HCT116 (cell line): Measurements from ENCODE around the gene TICAM1. TPM values are rescaled to one million over a fixed set of nuclear protein-coding genes. Genes with fewer than 3 reads are reported as not detected.

Experiments
- ATAC-seq: fragments of 200-7000 bp; cut with Tn5 transposase; 2 replicates; pipeline ENCODE4 v1.9.1; 2020; ENCODE audit warnings: mild to moderate bottlenecking, moderate library complexity
- BruUV-seq: library from RNA; stranded (reverse); fragments of 400-500 nt; replicated peaks from 2 replicates; lab custom pipeline; 2021; lab: Mats Ljungman, UMichigan
- CTCF ChIA-PET: fragments of 300-600 bp; sonication (Branson Sonifier 250); formaldehyde crosslinking; loops from one replicate; lab custom pipeline; 2021; ENCODE audit warnings: antibody characterized with exemption; lab: Charles Lee
- POLR2A ChIA-PET: fragments of 300-600, 350-600 bp; sonication (Branson Sonifier 250); formaldehyde crosslinking; loops from one replicate; lab custom pipeline; 2021; ENCODE audit warnings: antibody characterized with exemption; lab: Charles Lee
- RAD21 ChIA-PET, 2 experiments: fragments of 300-600 bp; sonication (Branson Sonifier 250); formaldehyde crosslinking; loops; one replicate each; lab custom pipeline; 2023; ENCODE audit warnings: low total read pairs in 2 of 2; ENCODE audit not compliant: uncharacterized antibody in 2 of 2, unreplicated experiment in 2 of 2, low non-redundant PET in 1 of 2; lab: Charles Lee
- DNase-seq: peaks from one replicate; pipeline ENCODE4 v3.0.0-alpha.2; 2010; ENCODE audit warnings: low read depth, low spot score
- H2AFZ ChIP-seq: fragments of 200-600 bp; shearing (Covaris generic), sonication (generic); 2 replicates; pipeline ENCODE4 v1.6.1; 2017; ENCODE audit warnings: low read depth, mixed run types, mixed read lengths, antibody characterized with exemption, low read length; ENCODE audit not compliant: poor library complexity, severe bottlenecking
- H3K27ac ChIP-seq: 2 replicates; pipeline ENCODE4 v1.5.1; 2012; ENCODE audit warnings: low read depth, low read length
- H3K27me3 ChIP-seq: fragments of 200-600 bp; sonication (generic); 2 replicates; pipeline ENCODE4 v1.6.1; 2016; ENCODE audit warnings: mixed run types, low read length, mixed read lengths; ENCODE audit not compliant: insufficient read depth
- H3K36me3 ChIP-seq, 2 experiments: fragments of 200-500 bp in 1 of 2; fragments of 200-600 bp in 1 of 2; sonication (Bioruptor generic) in 1 of 2; sonication (generic) in 1 of 2; 2 replicates each; pipeline versions ENCODE4 v1.5.1 to v1.6.1; 2014 to 2016; ENCODE audit warnings: low read length in 2 of 2, inconsistent platforms in 1 of 2, mixed read lengths in 1 of 2, mixed run types in 1 of 2; ENCODE audit not compliant: insufficient read depth in 2 of 2, control insufficient read depth in 1 of 2
- H3K4me1 ChIP-seq, 2 experiments: fragments of 200-600 bp in 1 of 2; sonication (generic) in 1 of 2; 2 replicates each; pipeline versions ENCODE4 v1.5.1 to v1.6.1; 2012 to 2017; ENCODE audit warnings: low read length in 2 of 2, inconsistent platforms in 1 of 2, mild to moderate bottlenecking in 1 of 2, mixed read lengths in 1 of 2, mixed run types in 1 of 2, moderate library complexity in 1 of 2; ENCODE audit not compliant: insufficient read depth in 2 of 2, control insufficient read depth in 1 of 2
- H3K4me2 ChIP-seq: fragments of 200-600 bp; sonication (generic); 2 replicates; pipeline ENCODE4 v1.6.1; 2017; ENCODE audit warnings: mixed run types, low read length, mixed read lengths
- H3K4me3 ChIP-seq, 2 experiments: fragments of 200-600 bp in 1 of 2; sonication (generic) in 1 of 2; replicated peaks in 1 of 2; 2 replicates each; pipeline ENCODE4 v1.5.1; 2011 to 2016; ENCODE audit warnings: low read length in 2 of 2, control low read depth in 1 of 2, low read depth in 1 of 2, mild to moderate bottlenecking in 1 of 2, mixed read lengths in 1 of 2, mixed run types in 1 of 2
- H3K79me2 ChIP-seq: fragments of 200-600 bp; sonication (generic); 2 replicates; pipeline ENCODE4 v1.6.1; 2017; ENCODE audit warnings: mild to moderate bottlenecking, mixed run types, low read length, moderate library complexity, mixed read lengths; ENCODE audit not compliant: insufficient read depth
- H3K9ac ChIP-seq: fragments of 200-600 bp; sonication (generic); 2 replicates; pipeline ENCODE4 v1.6.1; 2016; ENCODE audit warnings: low read length, mixed read lengths
- H3K9me2 ChIP-seq: fragments of 200-600 bp; sonication (generic), shearing (Covaris generic); 2 replicates; pipeline ENCODE4 v1.6.1; 2017; ENCODE audit warnings: mixed run types, mild to moderate bottlenecking, moderate library complexity; ENCODE audit not compliant: insufficient read depth
- H3K9me3 ChIP-seq, 2 experiments: fragments of 200-500 bp in 1 of 2; fragments of 200-600 bp in 1 of 2; sonication (Bioruptor generic) in 1 of 2; sonication (generic) in 1 of 2; 2 replicates each; pipeline ENCODE4 v1.6.1; 2014 to 2017; ENCODE audit warnings: low read length in 2 of 2, mixed read lengths in 2 of 2, inconsistent platforms in 1 of 2, low read depth in 1 of 2, mild to moderate bottlenecking in 1 of 2, mixed run types in 1 of 2, moderate library complexity in 1 of 2; ENCODE audit not compliant: control insufficient read depth in 1 of 2, insufficient read depth in 1 of 2
- H4K20me1 ChIP-seq: fragments of 200-600 bp; sonication (generic), shearing (Covaris generic); 2 replicates; pipeline ENCODE4 v1.6.1; 2017; ENCODE audit warnings: mixed run types, mild to moderate bottlenecking, moderate library complexity; ENCODE audit not compliant: insufficient read depth
- CBX3 ChIP-seq: IDR thresholded peaks from 2 replicates; pipeline ENCODE4 v1.6.1; 2012; ENCODE audit warnings: low read depth
- EGR1 ChIP-seq: IDR thresholded peaks from 2 replicates; pipeline ENCODE4 v1.6.1; 2012; ENCODE audit warnings: low read depth
- ELF1 ChIP-seq: IDR thresholded peaks from 2 replicates; pipeline ENCODE4 v1.6.1; 2012; ENCODE audit warnings: low read depth, borderline replicate concordance
- EZH2 ChIP-seq: fragments of 200-600 bp; sonication (generic); IDR thresholded peaks from 2 replicates; pipeline ENCODE4 v1.6.1; 2017; ENCODE audit warnings: antibody characterized with exemption, mixed run types
- MAX ChIP-seq: IDR thresholded peaks from 2 replicates; pipeline ENCODE4 v1.6.1; 2012
- POLR2AphosphoS5 ChIP-seq: IDR thresholded peaks from 2 replicates; pipeline ENCODE4 v1.6.1; 2011; ENCODE audit warnings: mild to moderate bottlenecking, low read depth, low read length, moderate library complexity
- RAD21 ChIP-seq: IDR thresholded peaks from 2 replicates; pipeline ENCODE4 v1.6.1; 2012; ENCODE audit warnings: low read depth, mild to moderate bottlenecking
- REST ChIP-seq: IDR thresholded peaks from 2 replicates; pipeline ENCODE4 v1.6.1; 2012; ENCODE audit warnings: low read depth
- SIN3A ChIP-seq: IDR thresholded peaks from 2 replicates; pipeline ENCODE4 v1.6.1; 2012; ENCODE audit warnings: low read depth
- SP1 ChIP-seq: IDR thresholded peaks from 2 replicates; pipeline ENCODE4 v1.6.1; 2012; ENCODE audit warnings: low read depth
- SRF ChIP-seq: IDR thresholded peaks from 2 replicates; pipeline ENCODE4 v1.6.1; 2012; ENCODE audit warnings: low read depth
- TCF7L2 ChIP-seq: IDR thresholded peaks from 2 replicates; pipeline ENCODE4 v1.7.0; 2011; ENCODE audit warnings: borderline replicate concordance, inconsistent platforms; ENCODE audit not compliant: insufficient read depth, insufficient read length; ENCODE audit errors: extremely low read depth
- YY1 ChIP-seq: IDR thresholded peaks from 2 replicates; pipeline ENCODE4 v1.6.1; 2011; ENCODE audit warnings: low read length, low read depth, moderate library complexity, mild to moderate bottlenecking; ENCODE audit not compliant: insufficient replicate concordance; ENCODE audit errors: extremely low read depth
- ZFX ChIP-seq: fragments of 450-650 bp; IDR thresholded peaks from 2 replicates; pipeline ENCODE4 v1.6.1; 2017
- intact Hi-C: fragments of 100-400 bp; cut with micrococcal nuclease; formaldehyde crosslinking; loops from 2 replicates; pipeline ENCODE4 v1.10.0; 2022
- total RNA-seq: library from RNA; stranded (reverse); gene quantifications from one replicate; pipeline ENCODE4 v1.2.1, GENCODE V29; 2021; ENCODE audit not compliant: unreplicated experiment

Gene TICAM1
- total RNA-seq, 1 experiment from 2014 or later = 28.7 TPM

DNA sequence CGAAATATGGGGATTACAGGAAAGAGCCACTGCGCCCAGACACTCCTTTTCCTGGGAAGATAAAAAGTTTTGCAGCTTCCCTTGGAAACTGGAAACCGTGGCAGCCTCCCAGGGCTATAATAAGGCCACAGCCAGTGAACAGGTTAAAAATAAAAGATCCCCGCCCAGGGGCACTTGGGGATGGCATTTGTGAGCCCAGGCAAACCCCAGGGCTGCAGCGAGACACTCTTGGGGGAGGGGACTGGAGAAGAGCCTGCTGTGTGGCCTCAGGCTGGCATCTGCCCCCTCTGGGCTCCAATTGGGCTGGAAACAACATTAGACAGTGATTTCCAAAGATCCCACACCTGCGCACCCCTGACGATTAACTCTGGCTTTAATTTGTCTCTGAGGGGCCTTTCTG, 28.8 kb downstream of the TICAM1 start:
- Histone ChIP-seq H3K9me3 (no peaks in the 10 kb centered on the region), H3K79me2 (no peaks in the 10 kb centered on the region), H3K9me2 (no peaks in the 10 kb centered on the region), H2AFZ (no peak overlapping the region), H3K36me3 (no peaks in the 10 kb centered on the region), H3K27me3 (no peaks in the 10 kb centered on the region), H3K4me2 (no peak overlapping the region), H3K9ac (no peak overlapping the region), H3K4me3 (no peak overlapping the region), H3K27ac (no peak overlapping the region), H3K4me1 (peaks cover 0 to 6% of the 10 kb centered on the region in 2 experiments; a peak in 1 of 4 replicates), H4K20me1 (no peaks in the 10 kb centered on the region)
- ChIA-PET CTCF (interaction anchor here (0.8 to 1.0 kb wide), 2 partner anchors 12 to 170 kb away, joined by 3 read pairs; partner anchors contain the start of gene FEM1A), RAD21 (no interaction called here), POLR2A (interaction anchor here (0.6 kb wide), 1 partner anchor 326 kb away, joined by 3 read pairs; no protein-coding TSS in a partner anchor)
- ATAC-seq (no peak), DNase-seq (no peak)
- intact Hi-C loops = loop anchor here (10.0 kb wide), 1 partner anchor 228 kb away; no protein-coding TSS in a partner anchor
- TF ChIP-seq MAX (no peak), SP1 (no peak), SIN3A (no peak), ZFX (no peak)
- no TSS peak for BruUV-seq

GRCh38 chr19:4801085-4801619, 30.4 kb downstream of the TICAM1 start:
- no peaks in the 10 kb centered on the region for H3K27me3 ChIP-seq
- ChIA-PET RAD21 (no interaction called here), POLR2A (interaction anchor here (0.5 kb wide), 1 partner anchor 178 kb away, joined by 3 read pairs; no protein-coding TSS in a partner anchor), CTCF (interaction anchor here (2.1 kb wide), 1 partner anchor 8 kb away, joined by 9 read pairs; no protein-coding TSS in a partner anchor)
- H3K4me1 ChIP-seq = peaks cover 0 to 6% of the 10 kb centered on the region in 2 experiments; a peak in 1 of 4 replicates
- H3K79me2 ChIP-seq = peaks cover 12% of the 10 kb centered on the region; the same call in 1 of the 2 replicates
- no peaks in the 10 kb centered on the region for H3K9me2 ChIP-seq
- no peak overlapping the region for H3K4me2 ChIP-seq
- intact Hi-C loops = loop anchor here (10.0 kb wide), 1 partner anchor 226 kb away; no protein-coding TSS in a partner anchor
- no peak overlapping the region for H2AFZ ChIP-seq
- no peak overlapping the region for H3K27ac ChIP-seq
- no TSS peak for BruUV-seq
- H3K36me3 ChIP-seq = no peaks in the 10 kb centered on the region; a peak in 1 of 4 replicates
- no peak for DNase-seq
- no peaks in the 10 kb centered on the region for H4K20me1 ChIP-seq
- no peak overlapping the region for H3K9ac ChIP-seq
- no peak for ATAC-seq
- no peaks in the 10 kb centered on the region for H3K9me3 ChIP-seq
- no peak overlapping the region for H3K4me3 ChIP-seq
- TF ChIP-seq SRF (no peak), YY1 (no peak), REST (no peak), TCF7L2 (no peak), SIN3A (no peak), EGR1 (no peak), ELF1 (no peak), EZH2 (no peak), POLR2AphosphoS5 (no peak), CBX3 (no peak), RAD21 (no peak), ZFX (no peak)
